HPDE6-E6E7 (cell line): ENCODE results near the gene TRIM50.
"Not testable (repeated sequence)": the region's sequence is repeated elsewhere in the genome, so short reads cannot be mapped to it uniquely, and the experiment has no call there.

Experiments
- DNase-seq: peaks from one replicate; pipeline ENCODE4 v3.0.0; 2011; ENCODE audit warnings: missing footprints; ENCODE audit errors: extremely low spot score

TRIM50 gene

DNA sequence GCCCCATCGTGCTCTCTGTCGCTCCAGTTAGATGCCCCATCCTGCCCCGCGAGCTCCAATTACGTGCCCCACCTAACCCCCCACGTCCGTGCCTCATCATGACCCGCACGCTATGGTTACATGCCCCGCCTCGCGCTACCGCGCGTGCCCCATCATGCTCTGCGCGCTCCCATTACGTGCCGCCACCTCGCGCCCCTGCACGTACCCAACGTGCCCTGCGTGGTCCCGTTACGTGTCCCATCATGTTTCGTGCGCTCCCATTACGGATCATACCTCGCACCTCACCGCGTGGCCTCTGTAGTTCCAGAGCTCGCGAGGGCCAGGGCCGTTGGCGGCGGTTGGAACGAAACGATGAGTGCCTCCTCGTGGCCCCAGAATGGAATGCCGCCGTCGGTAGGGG, at the start of gene TRIM50, which contains the start of gene FKBP6:
Gene TRIM50, minus strand, starts transcription at position 161 of the 400 bp plus-strand sequence. CDS start 3,295 bp downstream, outside the sequence.
Gene FKBP6, plus strand, starts transcription at position 240 of the 400 bp plus-strand sequence. CDS start 268 bp downstream, outside the sequence.
- not testable (repeated sequence) for DNase-seq

DNA sequence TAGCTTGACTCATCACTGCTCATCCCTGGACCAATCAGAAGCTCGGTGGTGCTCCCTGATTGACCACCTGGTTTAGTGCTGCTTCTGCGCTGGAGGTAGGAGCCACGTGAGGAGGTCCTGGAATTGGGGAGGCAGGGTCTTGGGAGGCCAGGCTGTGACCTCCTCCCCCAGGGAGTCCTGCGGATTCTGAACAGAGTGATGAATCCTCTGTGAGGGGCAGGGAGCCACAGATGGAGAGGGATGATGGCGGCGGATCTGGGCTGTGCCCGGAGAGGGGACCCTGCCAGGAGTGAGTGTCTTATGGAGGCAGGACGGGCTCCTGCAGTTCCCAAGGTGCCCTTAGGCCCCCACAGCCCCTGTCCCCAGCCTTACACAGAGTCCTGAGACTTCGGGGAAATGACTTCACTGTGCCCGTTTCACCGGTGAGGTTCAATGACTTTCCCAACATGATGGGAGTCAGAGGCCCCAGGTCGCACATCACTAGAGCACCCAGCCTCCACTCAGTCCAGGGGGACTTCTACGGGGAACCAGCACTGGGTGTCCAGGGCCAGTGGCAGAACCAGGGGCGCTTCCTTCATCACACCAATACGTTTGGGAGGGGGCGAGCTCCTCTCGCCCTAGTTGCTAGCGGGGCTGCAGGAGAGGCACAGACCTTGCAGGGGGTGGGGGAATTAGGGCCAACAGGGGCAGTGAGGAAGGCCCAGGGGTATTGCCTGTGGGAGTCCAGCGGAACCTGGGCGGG, 49.0 kb upstream of the TRIM50 start:
- DNase-seq: no peak

DNA sequence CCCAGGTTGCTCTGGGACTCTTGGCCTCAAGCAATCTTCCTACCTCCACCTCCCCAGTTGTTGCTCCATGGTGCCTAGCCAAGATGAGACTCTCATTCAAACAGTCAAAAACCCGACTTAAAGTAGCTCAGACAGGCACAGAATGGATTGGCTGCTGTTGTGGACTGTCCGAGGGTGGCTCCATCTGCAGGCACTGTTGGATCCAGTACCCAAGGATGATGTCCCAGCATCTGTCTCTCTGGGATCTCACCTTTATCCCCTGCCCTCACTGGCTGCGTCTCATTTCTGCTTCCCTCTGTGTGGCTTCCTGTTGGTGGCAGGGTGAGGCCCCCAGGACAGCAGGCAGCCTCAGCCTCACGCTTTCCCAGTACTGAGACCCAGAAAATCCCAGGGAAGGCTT, 48.4 kb upstream of the TRIM50 start:
- DNase-seq: not testable (repeated sequence)

DNA sequence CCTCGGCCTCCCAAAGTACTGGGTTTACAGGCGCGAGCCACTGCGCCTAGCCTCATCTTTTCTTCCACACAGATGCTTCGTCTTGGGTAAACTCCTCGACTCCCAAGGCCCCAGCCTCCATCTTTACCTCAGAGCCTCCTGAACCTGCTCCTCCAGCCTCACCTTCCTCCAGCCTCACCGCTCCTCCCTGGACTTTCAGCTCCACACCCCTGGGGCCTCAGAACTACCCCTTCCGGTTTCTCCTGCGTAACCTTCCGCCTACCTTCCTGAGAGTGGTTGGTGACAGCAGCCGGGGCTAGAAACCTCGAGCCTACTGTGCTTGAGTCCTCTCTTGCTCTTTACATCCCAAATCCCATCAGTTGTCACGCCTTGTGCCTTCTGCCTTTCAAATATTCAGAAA, 45.9 kb upstream of the TRIM50 start:
- DNase-seq: no peak

DNA sequence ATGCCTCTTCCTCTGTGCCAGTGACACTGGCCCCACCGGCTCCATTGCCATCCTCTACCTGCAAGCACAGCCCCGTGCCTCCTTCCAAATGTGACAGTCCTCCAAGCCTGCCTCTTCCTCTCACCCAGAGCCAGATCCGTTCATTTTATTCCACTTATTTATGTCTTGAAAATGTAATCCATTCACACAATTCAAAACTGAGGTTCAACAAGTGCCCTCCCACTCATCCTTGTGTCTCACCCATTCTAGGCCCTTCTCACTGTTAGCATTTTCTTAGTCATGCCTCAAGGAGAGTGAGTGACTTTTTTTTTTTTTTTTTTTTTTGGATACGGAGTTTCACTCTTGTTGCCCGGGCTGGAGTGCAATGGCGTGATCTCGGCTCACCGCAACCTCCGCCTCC, 41.7 kb upstream of the TRIM50 start:
- no peak for DNase-seq

DNA sequence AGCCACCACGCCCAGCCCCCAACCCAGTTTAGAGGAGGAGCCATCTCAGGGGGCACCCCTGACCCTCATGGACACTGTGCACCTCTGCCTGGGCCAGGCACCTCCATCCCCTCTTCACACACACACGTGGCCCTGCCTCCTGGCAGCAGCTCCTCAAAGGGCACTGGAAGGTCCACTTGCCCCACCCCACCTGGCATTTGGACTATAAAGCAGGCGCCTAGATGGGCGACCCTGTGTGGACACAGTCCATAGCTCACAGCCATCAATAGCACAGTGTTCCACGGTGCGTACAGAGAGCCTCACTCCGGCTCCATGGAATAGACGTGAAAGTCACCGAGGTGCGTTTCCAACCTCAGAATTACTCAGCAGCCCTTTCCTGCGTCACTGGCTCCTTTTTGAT, 41.1 kb upstream of the TRIM50 start:
- no peak for DNase-seq

DNA sequence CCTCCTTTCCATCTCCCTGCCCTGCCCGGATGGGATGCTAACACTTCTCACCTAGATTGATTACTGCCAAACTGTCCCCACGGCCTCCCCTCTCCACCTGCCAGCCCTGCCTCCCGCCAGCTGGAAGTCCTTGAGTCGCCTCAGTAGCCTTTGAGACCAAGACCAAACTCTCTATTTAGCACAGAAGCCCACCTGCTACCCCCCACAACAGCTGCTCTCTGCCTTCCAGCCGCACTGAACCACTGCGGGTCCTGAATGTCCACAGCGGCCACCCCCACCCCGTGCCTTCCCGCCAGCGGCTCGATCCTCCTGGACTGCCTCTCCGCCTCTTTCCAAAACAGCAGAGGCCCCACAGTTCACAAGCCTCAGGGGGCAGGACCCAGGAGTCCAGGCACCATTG, 39.1 kb upstream of the TRIM50 start:
- no peak for DNase-seq

DNA sequence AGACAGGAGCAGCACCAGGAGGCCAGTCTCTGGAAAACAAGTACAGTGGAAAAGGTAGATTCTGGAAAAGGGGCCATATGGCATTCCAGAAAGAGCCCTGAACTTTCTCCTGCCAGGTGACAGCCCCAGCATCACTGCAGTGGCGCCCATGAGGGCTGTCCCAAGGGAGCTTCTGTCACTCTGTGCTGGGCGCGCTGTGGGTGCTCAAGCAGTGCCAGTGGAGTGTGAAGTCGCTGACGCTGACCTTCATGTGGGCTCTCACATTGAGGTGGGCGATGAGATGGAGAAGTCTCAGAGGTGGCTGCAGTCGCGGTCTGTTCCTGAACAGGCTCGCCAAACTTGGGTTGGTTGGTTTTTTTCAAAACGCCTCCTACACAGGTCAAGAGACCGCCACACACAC, 38.2 kb upstream of the TRIM50 start:
- DNase-seq: no peak

DNA sequence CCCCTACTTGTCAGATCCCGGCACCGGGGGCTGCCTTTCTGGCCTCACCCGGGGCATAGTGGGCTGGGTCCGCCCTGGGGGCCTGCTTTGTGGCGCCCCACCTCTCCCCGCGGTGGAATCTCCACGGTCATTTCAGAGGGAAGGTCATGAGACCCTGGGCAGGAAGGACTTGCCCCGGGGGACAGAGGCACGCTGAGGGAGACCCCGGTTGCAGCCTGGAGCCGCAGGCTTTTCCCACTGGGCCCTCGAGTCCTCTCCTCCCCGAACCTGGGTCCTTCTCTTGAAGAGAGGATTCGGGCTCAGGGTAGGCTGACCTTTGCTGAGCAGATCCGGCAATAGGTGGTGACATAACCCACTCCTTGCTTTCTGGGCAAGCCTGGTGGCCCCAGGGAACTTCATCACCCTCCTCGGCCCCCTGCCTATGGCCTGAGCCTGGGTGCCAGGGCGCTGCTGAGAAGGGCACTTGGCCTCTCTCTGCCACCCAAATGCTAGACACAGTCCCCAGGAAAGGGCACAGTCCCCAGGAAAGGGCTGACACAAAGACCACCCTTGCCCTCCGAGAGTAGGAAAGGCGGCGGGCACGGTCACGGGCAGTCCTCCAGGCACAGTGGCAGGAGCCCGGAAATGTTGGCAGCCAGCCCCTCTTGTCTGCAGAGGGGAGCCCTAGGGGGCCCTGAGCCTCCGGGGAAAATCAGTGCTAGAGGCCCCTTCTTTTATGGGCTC, 36.3 kb upstream of the TRIM50 start:
- DNase-seq: no peak

DNA sequence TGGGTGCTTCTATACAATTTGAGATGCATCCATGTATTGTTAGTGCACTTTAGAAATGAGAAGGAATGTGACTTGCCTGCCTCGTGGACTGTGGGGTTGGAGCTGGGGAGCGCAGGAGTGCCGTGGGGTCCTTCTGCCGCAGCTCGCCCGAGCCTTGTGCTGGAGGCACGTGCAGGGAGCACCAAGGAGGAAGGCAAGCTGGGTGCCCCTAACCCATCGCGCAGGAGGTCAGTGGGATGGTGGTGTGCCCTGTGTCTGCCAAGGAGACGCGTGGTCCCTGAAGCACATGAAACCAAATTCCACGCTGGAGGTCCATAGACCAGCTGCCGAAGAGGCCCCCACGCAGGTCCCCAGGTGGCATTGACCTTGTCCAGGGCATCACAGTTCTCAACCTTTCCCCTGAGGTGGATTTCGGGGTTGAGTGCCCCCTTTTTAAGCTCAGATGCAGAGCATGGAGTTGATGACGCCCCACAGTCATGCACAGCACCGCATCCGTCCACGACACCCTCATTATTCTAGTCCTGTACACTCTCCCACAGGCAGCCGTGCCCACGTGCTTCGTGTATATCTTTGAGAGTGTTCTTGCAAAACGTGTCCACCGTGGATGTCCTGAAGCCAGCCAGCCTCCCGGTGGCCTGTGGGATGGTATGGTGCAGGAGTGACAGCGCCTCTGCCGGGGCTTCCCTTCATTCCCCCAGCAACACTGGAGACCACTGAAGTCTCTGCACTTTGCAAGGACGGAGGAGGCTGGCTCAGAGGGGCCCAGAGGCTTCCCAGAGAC, 35.5 kb upstream of the TRIM50 start:
- no peak for DNase-seq

DNA sequence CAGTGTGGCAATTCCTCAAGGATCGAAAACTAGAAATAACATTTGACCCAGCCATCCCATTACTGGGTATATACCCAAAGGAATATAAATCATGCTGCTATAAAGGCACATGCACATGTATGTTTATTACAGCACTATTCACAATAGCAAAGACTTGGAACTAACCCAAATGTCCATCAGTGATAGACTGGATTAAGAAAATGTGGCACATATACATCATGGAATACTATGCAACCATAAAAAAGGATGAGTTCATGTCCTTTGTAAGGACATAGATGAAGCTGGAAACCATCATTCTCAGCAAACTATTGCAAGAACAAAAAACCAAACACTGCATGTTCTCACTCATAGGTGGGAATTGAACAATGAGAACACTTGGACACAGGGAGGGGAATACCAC, 32.7 kb upstream of the TRIM50 start:
- not testable (repeated sequence) for DNase-seq

DNA sequence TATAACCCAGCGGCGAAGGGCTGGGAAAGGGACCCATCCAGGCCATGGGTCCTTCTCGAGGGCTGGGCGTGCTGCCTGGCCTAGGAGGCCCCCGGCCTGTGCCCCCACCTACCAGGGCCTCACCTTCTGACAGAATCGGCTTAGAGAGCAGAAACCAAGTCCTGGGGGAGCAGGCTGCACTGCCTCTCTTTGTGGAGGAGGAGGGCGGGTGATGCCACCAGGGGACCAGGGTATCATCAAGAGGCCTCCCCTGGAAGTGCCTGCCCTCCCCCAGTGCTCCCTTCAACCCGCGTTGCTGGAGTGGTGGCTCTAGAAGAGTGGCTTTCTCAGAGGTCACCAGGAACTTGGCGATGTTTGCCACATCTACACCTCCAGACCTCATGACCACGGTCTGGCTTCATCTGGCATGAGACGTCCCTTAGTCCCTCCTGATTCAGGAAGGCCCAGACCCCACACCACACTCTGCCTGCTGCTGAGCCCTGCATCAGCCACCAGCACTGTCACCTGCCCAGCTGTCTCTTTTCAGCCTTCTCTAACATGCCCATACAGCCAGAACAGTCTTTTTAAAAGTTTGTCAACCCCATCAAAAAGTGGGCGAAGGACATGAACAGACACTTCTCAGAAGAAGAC, 32.0 kb upstream of the TRIM50 start:
- no peak for DNase-seq

DNA sequence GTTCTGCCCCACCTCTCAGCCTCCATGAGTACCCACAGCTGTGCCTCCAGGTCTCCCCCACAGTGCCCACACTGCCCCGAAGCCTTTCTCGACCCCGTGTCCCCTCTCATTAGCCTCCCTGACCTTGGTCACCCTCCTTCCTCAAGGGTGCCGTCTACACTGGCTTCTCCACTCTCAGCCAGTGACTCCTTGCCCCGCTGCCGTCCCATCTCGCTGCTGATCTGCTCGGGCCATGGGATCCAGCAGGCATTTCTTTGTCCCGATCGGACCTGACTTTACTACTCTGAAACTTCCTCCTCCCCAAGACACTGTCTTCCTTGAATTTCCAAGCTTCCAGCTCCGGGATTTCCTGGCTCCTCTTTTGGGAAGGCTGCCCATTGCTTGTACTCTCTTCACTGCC, 31.4 kb upstream of the TRIM50 start:
- DNase-seq: no peak

DNA sequence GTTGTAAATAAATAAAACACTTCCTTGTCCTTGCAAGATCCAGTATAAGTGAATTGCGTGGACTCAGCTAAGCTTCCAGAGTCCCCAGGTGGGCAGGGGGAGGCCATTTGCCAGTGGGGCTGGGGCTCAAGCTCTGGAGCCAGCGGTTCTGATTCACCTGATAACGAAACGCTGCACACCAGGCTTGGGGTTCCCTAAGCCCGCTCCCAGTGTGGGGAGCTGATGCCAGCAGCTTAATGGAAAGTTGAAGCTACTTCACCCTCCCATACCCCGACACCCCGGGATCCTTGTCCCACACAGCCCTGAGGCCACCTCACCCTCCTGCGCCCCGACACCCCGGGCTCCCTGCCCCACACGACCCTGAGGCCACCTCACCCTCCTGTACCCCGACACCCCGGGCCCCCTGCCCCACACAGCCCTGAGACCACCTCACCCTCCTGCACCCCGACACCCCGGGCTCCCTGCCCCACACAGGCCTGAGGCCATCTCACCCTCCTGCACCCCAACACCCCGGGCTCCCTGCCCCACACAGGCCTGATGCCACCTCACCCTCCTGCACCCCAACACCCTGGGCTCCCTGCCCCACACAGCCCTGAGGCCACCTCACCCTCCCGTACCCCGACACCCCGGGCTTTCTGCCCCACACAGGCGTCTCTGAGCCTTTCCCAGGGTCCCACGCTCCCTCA, 30.9 kb upstream of the TRIM50 start:
- DNase-seq: no peak

DNA sequence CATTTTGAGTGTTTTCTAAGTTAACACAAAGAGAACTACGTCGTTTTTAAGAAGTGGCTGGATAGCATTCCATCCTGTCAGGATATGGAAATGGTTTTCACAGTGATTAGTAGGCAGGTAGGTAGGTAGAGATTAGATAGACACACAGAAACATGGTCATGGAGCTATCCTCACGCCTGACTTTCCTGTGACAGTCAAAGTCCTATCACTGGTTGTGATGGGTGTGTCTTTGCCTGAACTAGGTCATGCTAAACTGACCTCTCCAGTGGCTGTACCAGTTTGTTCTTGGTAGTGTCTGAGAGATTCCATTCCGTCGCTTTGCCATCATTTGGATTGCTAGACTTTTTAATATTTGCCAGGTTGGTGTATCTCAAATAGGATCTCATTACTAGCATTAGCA, 28.3 kb upstream of the TRIM50 start:
- no peak for DNase-seq

DNA sequence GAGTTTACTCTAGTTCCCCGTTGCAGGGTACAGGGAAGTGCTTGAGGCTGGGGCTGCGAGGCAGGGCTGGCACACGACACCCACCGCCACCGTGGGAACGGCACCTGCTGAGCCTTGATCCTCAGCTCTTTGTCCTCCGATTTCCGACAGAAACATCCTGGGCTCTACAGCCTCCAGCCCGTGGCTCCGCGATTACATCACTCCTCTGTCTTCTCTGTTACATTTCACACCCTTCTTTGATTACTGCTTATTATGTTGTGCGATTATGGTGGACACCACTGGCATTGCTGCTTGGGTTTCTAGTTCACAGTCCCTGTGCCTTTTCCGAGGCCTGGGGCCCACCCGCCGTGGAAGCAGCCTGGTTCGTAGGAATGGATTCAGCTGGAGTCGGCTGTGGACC, 26.9 kb upstream of the TRIM50 start:
- DNase-seq: no peak

DNA sequence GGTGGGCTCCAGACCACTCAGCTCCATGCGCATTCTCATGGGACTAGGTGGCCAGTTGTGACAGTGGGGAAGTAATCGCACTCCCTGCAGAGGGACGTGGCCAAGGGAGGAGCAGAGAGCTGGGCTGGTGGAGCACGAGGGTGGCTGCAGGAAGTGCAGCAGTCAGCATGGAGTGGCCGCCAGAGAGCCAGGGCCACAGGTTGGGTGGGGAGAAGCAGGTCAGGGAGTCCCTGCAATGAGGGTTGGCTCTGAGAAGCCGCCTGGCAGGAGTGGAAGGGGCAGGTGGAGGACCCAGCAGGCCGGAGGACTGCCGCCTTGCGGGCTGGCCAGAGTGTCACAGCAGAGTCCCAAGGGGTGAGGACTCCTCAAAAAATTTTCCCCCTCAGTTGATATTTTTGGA, 26.3 kb upstream of the TRIM50 start:
- no peak for DNase-seq

DNA sequence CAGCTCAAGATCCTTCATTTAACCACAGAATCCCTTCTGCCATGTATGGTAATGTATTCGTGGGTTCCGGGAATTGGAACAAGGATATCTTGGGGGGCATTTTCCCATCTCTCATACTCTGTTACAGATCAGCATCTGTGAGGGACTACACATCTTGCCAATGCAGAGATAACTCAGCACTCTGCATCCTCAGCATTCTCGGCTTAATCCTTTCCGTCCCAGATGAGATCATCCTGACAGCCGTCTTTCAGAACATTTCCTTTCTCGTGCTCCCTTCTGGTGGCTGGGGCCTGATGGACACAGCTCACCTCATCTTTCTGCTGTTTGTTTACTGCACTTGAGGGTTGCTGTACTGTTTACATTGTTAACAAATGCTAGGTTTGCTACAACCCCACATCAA, 25.4 kb upstream of the TRIM50 start:
- DNase-seq: no peak

DNA sequence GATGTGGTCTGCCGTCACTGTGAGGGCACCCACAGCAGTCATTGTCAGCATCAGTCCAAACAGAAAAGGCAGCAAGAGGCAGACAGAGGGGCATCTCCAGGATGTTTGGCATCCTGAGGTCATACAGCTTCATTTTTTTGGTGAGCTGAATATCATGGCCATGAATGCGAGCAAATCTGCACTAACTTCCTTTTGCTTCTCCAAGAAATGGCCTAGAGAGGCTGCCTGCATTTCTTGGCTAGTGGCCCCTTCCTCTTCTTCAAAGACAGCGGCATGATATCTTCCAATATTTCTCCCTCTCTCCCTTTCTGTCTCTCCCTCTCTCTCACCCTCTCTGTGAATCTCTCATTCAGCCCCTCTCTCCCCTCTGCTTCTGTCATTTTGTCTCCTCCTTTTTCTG, 24.9 kb upstream of the TRIM50 start:
- DNase-seq: no peak

DNA sequence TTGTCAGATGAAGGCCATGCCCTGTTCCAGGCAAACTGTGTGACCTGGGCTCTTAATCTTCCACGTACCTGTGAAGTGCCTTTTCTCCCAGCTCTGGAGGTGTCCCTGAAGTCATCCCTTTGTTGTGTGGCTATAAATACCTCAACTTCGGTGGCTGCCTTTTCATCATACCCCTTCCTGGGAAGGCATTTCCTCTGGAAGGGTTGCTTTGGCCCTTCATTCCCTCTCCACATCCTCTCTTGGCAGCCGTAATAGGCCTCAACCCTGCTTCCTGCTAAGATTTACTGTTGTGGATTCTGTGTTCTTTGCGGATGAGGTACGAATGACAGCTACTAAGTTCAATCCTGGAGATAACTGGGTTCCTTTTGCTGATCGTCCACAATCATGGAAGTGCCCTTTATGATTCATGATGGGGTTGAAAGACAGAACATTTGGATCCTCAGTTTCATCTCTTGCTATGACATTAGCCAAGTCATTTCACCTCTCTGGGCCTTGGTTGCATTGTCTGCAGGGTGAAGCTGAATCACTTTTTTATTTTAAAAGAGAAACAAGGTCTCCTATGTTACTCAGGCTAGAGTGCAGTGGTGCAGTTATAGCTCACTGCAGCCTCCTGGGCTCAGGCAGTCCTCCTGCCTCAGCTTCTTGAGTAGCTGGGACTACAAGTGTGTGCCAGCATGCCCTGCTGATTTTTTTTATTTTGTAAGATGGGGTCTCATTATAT, 23.7 kb upstream of the TRIM50 start:
- DNase-seq: no peak
